SK-N-SH (cell line): ENCODE measurements around the gene QSOX2. TPM values are rescaled to one million over a fixed set of nuclear protein-coding genes. Genes with fewer than 3 reads are reported as not detected.

Source experiments
- CTCF ChIA-PET: fragments of 300-600, 350-600 bp; formaldehyde crosslinking; extraction: SDS; loops from one replicate; lab custom pipeline; 2021; lab: Yijun Ruan, JAX
- POLR2A ChIA-PET: fragments of 350-600 bp; sonication (Branson Sonifier 250); formaldehyde crosslinking; extraction: SDS; loops from one replicate; lab custom pipeline; 2020; ENCODE audit warnings: antibody characterized with exemption, inconsistent platforms; lab: Yijun Ruan, JAX
- DNase-seq: peaks from one replicate; pipeline ENCODE4 v3.0.0; 2012
- H2AFZ ChIP-seq: fragments of 200-600 bp; sonication (generic); 2 replicates; pipeline ENCODE4 v1.8.1; 2016; ENCODE audit warnings: antibody characterized with exemption, mild to moderate bottlenecking, low read depth
- H3F3A ChIP-seq: fragments of 200-600 bp; sonication (generic); replicated peaks from 2 replicates; pipeline ENCODE3; 2016; ENCODE audit warnings: antibody characterized with exemption, mild to moderate bottlenecking; ENCODE audit not compliant: insufficient read depth
- H3K27ac ChIP-seq, 2 experiments: fragments of 200-500 bp in 1 of 2; fragments of 200-600 bp in 1 of 2; sonication (Bioruptor generic) in 1 of 2; sonication (generic), shearing (Covaris generic) in 1 of 2; 2 replicates each; pipeline versions ENCODE4 v1.5.1 to v1.6.1; 2014 to 2016; ENCODE audit warnings: low read depth in 2 of 2, inconsistent platforms in 1 of 2, low read length in 1 of 2, mild to moderate bottlenecking in 1 of 2, mixed read lengths in 1 of 2
- H3K27me3 ChIP-seq: fragments of 200-600 bp; sonication (generic), shearing (Covaris generic); 2 replicates; pipeline ENCODE4 v1.6.1; 2016; ENCODE audit warnings: mixed run types; ENCODE audit not compliant: insufficient read depth
- H3K36me3 ChIP-seq, 2 experiments: fragments of 200-500 bp in 1 of 2; fragments of 200-600 bp in 1 of 2; sonication (Bioruptor generic) in 1 of 2; sonication (generic) in 1 of 2; replicated peaks in 1 of 2; 2 replicates each; pipeline versions ENCODE3 to v1.5.1; 2014 to 2016; ENCODE audit warnings: low read length in 1 of 2, mild to moderate bottlenecking in 1 of 2; ENCODE audit not compliant: insufficient read depth in 2 of 2, control insufficient read depth in 1 of 2
- H3K4me1 ChIP-seq, 2 experiments: fragments of 200-500 bp in 1 of 2; fragments of 200-600 bp in 1 of 2; sonication (Bioruptor generic) in 1 of 2; sonication (generic), shearing (Covaris generic) in 1 of 2; 2 replicates each; pipeline versions ENCODE4 v1.5.1 to v1.6.1; 2014 to 2016; ENCODE audit warnings: low read depth in 1 of 2, low read length in 1 of 2, mixed run types in 1 of 2; ENCODE audit not compliant: insufficient read depth in 2 of 2, control insufficient read depth in 1 of 2
- H3K4me2 ChIP-seq: fragments of 200-600 bp; sonication (generic), shearing (Covaris generic); 2 replicates; pipeline ENCODE4 v1.6.1; 2017; ENCODE audit warnings: mixed run types
- H3K4me3 ChIP-seq, 2 experiments: fragments of 200-500 bp in 1 of 2; fragments of 200-600 bp in 1 of 2; sonication (Bioruptor generic) in 1 of 2; sonication (generic), shearing (Covaris generic) in 1 of 2; 2 replicates each; pipeline versions ENCODE4 v1.5.1 to v1.8.1; 2014 to 2016; ENCODE audit warnings: low read depth in 2 of 2, inconsistent platforms in 1 of 2, low read length in 1 of 2, mild to moderate bottlenecking in 1 of 2, mixed read lengths in 1 of 2, moderate library complexity in 1 of 2
- H3K79me2 ChIP-seq: fragments of 200-600 bp; sonication (generic); 2 replicates; pipeline ENCODE4 v1.8.1; 2017; ENCODE audit warnings: mild to moderate bottlenecking; ENCODE audit not compliant: insufficient read depth
- H3K9ac ChIP-seq: fragments of 200-600 bp; sonication (generic); 2 replicates; pipeline ENCODE4 v1.6.1; 2017; ENCODE audit warnings: mixed run types
- H3K9me2 ChIP-seq: fragments of 200-600 bp; sonication (generic); 2 replicates; pipeline ENCODE4 v1.6.1; 2017; ENCODE audit warnings: mixed run types
- H3K9me3 ChIP-seq: fragments of 200-600 bp; sonication (generic); 2 replicates; pipeline ENCODE4 v1.6.1; 2017; ENCODE audit warnings: mixed run types, mild to moderate bottlenecking, moderate library complexity
- H4K20me1 ChIP-seq: fragments of 200-600 bp; sonication (generic); 2 replicates; pipeline ENCODE4 v1.6.1; 2017; ENCODE audit warnings: mild to moderate bottlenecking, mixed run types; ENCODE audit not compliant: insufficient read depth
- ELF1 ChIP-seq: IDR thresholded peaks from 2 replicates; pipeline ENCODE4 v1.4.0; 2012
- EZH2phosphoT487 ChIP-seq: fragments of 200-600 bp; sonication (generic); IDR thresholded peaks from 2 replicates; pipeline ENCODE4 v1.6.1; 2017; ENCODE audit warnings: low read depth, mixed run types, mild to moderate bottlenecking, antibody characterized with exemption, moderate library complexity, borderline replicate concordance
- FOXM1 ChIP-seq: IDR thresholded peaks from 2 replicates; pipeline ENCODE4 v1.4.0; 2012; ENCODE audit warnings: low read depth, mild to moderate bottlenecking
- GABPA ChIP-seq: IDR thresholded peaks from 2 replicates; pipeline ENCODE4 v1.4.0; 2012; ENCODE audit warnings: low read depth, mild to moderate bottlenecking
- MAX ChIP-seq: IDR thresholded peaks from 2 replicates; pipeline ENCODE4 v1.4.0; 2012; ENCODE audit warnings: low read depth
- MEF2A ChIP-seq: IDR thresholded peaks from 2 replicates; pipeline ENCODE4 v1.4.0; 2012; ENCODE audit warnings: low read depth, borderline replicate concordance
- MXI1 ChIP-seq: IDR thresholded peaks from 2 replicates; pipeline ENCODE4 v1.6.1; 2012; ENCODE audit warnings: mild to moderate bottlenecking, low read depth, low read length, improper control_type of control experiment
- NFIC ChIP-seq: IDR thresholded peaks from 2 replicates; pipeline ENCODE4 v1.4.0; 2012; ENCODE audit warnings: borderline replicate concordance
- PBX3 ChIP-seq: IDR thresholded peaks from 2 replicates; pipeline ENCODE4; 2012
- REST ChIP-seq: IDR thresholded peaks from 2 replicates; pipeline ENCODE4 v1.6.1; 2012; ENCODE audit warnings: mild to moderate bottlenecking, low read depth, low read length, moderate library complexity
- SMC3 ChIP-seq: IDR thresholded peaks from 2 replicates; pipeline ENCODE4 v1.6.1; 2012; ENCODE audit warnings: low read depth, low read length, improper control_type of control experiment
- USF1 ChIP-seq: IDR thresholded peaks from 2 replicates; pipeline ENCODE4 v1.4.0; 2012; ENCODE audit warnings: low read depth, borderline replicate concordance
- WGBS: methylation state at CpG from one replicate; pipeline ENCODE4 v1.1.6; 2017; ENCODE audit warnings: low lambda C conversion rate; 5-methylcytosine and 5-hydroxymethylcytosine counted together
- polyA plus RNA-seq, 3 experiments: library from polyadenylated mRNA; depleted of rRNA; stranded (reverse); fragments of >200 nt; gene quantifications; 2 replicates each; pipeline ENCODE4 v1.2.3, GENCODE V29; 2012

QSOX2 gene
- polyA plus RNA-seq, 1 of the 3 experiments (the other 2 are of a cell fraction) = 26.6 TPM

GRCh38 chr9:136258299-136258625 lies 12.7 kb upstream of the QSOX2 start:
- Histone ChIP-seq H3K79me2 (no peaks in the 10 kb centered on the region), H3K4me1 (no peaks in the 10 kb centered on the region; a peak in 1 of 4 replicates), H4K20me1 (no peaks in the 10 kb centered on the region), H3K9me2 (no peaks in the 10 kb centered on the region), H3K27me3 (no peaks in the 10 kb centered on the region), H3K9me3 (no peaks in the 10 kb centered on the region), H3K4me3 (no peak overlapping the region), H3K9ac (no peak overlapping the region), H2AFZ (no peak overlapping the region), H3K27ac (no peak overlapping the region), H3K36me3 (no peaks in the 10 kb centered on the region), H3F3A (no peaks in the 10 kb centered on the region), H3K4me2 (no peak overlapping the region)
- TF ChIP-seq PBX3 (no peak), MAX (no peak), MXI1 (no peak), USF1 (no peak), SMC3 (no peak)
- DNase-seq = no peak
- 73% methylated on average over 10 of the region's 13 CpGs for WGBS
- POLR2A ChIA-PET = no interaction called here
- CTCF ChIA-PET = interaction anchor here (0.8 kb wide), 1 partner anchor 120 kb away, joined by 3 read pairs; no protein-coding TSS in a partner anchor

GRCh38 chr9:136257381-136258298 lies 12.0 kb upstream of the QSOX2 start:
- DNase-seq = no peak
- Histone ChIP-seq H3K36me3 (no peaks in the 10 kb centered on the region), H3K27ac (no peak overlapping the region), H3K4me1 (no peaks in the 10 kb centered on the region; a peak in 1 of 4 replicates), H3K9me2 (no peaks in the 10 kb centered on the region), H3K9me3 (no peaks in the 10 kb centered on the region), H4K20me1 (no peaks in the 10 kb centered on the region), H3K4me3 (no peak overlapping the region), H3K9ac (no peak overlapping the region), H3K27me3 (no peaks in the 10 kb centered on the region), H3K79me2 (no peaks in the 10 kb centered on the region), H3K4me2 (no peak overlapping the region), H3F3A (no peaks in the 10 kb centered on the region), H2AFZ (no peak overlapping the region)
- WGBS = 82% methylated on average over 16 of the region's 39 CpGs
- CTCF ChIA-PET = no interaction called here
- POLR2A ChIA-PET = no interaction called here
- TF ChIP-seq ELF1 (no peak), EZH2phosphoT487 (no peak), GABPA (no peak), NFIC (no peak), MEF2A (no peak), FOXM1 (no peak), REST (no peak)
